Fibroblast of lung (primary cell): ENCODE measurements around the gene DISP3. TPM values are rescaled to one million over a fixed set of nuclear protein-coding genes. Genes with fewer than 3 reads are reported as not detected.

Experiments used
- DNase-seq, 2 donors: peaks; one replicate each; pipeline versions ENCODE4 v3.0.0 to v3.0.0-alpha.2; 2010; ENCODE audit warnings: low read depth in 2 of 2
- H2AFZ ChIP-seq: 2 replicates; pipeline ENCODE4 v1.5.1; 2012; ENCODE audit warnings: low read length, control low read depth, inconsistent platforms
- H3K27ac ChIP-seq: 2 replicates; pipeline ENCODE4 v1.5.1; 2011; ENCODE audit warnings: low read length, control low read depth; ENCODE audit not compliant: insufficient read depth
- H3K27me3 ChIP-seq: 2 replicates; pipeline ENCODE4 v1.5.1; 2011; ENCODE audit warnings: mild to moderate bottlenecking, low read length; ENCODE audit not compliant: control insufficient read depth, insufficient read depth
- H3K36me3 ChIP-seq: 2 replicates; pipeline ENCODE4 v1.5.1; 2011; ENCODE audit warnings: low read length; ENCODE audit not compliant: control insufficient read depth, insufficient read depth
- H3K4me1 ChIP-seq: 2 replicates; pipeline ENCODE4 v1.5.1; 2011; ENCODE audit warnings: low read length; ENCODE audit not compliant: control insufficient read depth, insufficient read depth; ENCODE audit errors: extremely low read depth
- H3K4me2 ChIP-seq: 2 replicates; pipeline ENCODE4 v1.5.1; 2011; ENCODE audit warnings: low read length, control low read depth; ENCODE audit not compliant: insufficient read depth; ENCODE audit errors: extremely low read depth
- H3K4me3 ChIP-seq, 4 experiments: fragments of 200-600 bp in 1 of 4; sonication (generic) in 1 of 4; replicated peaks in 1 of 4; 2 replicates each; pipeline ENCODE4 v1.5.1; 2011 to 2016; ENCODE audit warnings: low read length in 4 of 4, low read depth in 3 of 4, mild to moderate bottlenecking in 3 of 4, control low read depth in 2 of 4, inconsistent platforms in 1 of 4, mixed read lengths in 1 of 4; ENCODE audit not compliant: insufficient read depth in 1 of 4; ENCODE audit errors: control extremely low read depth in 1 of 4
- H3K79me2 ChIP-seq: 2 replicates; pipeline ENCODE4 v1.5.1; 2012; ENCODE audit warnings: mild to moderate bottlenecking, low read length, inconsistent platforms; ENCODE audit not compliant: control insufficient read depth, insufficient read depth
- H3K9ac ChIP-seq: 2 replicates; pipeline ENCODE4 v1.5.1; 2011; ENCODE audit warnings: mild to moderate bottlenecking, low read length, control low read depth; ENCODE audit not compliant: insufficient read depth
- H3K9me3 ChIP-seq: 2 replicates; pipeline ENCODE4 v1.5.1; 2012; ENCODE audit warnings: low read depth, low read length; ENCODE audit not compliant: control insufficient read depth, insufficient read depth
- H4K20me1 ChIP-seq: 2 replicates; pipeline ENCODE4 v1.5.1; 2011; ENCODE audit warnings: low read length; ENCODE audit not compliant: control insufficient read depth, insufficient read depth; ENCODE audit errors: extremely low read depth
- CTCF ChIP-seq, 2 donors: IDR thresholded peaks in 1 of 2; conservative IDR thresholded peaks in 1 of 2; 1 replicate in 1 of 2; 2 replicates in 1 of 2; pipeline ENCODE4 v1.5.1; 2011 to 2012; ENCODE audit warnings: low read length in 2 of 2, control low read depth in 1 of 2, inconsistent platforms in 1 of 2, low read depth in 1 of 2, mild to moderate bottlenecking in 1 of 2
- EZH2 ChIP-seq: IDR thresholded peaks from 2 replicates; pipeline ENCODE4 v1.5.1; 2012; ENCODE audit warnings: low read length, control low read depth, mild to moderate bottlenecking; ENCODE audit errors: missing control alignments
- polyA plus RNA-seq, 2 donors: library from polyadenylated mRNA; depleted of rRNA in 1 of 2; stranded (reverse) in 1 of 2; unstranded in 1 of 2; fragments of >200 nt; gene quantifications; 2 replicates each; pipeline ENCODE4 v1.2.1, GENCODE V29; 2011 to 2012; ENCODE audit warnings: missing spikeins in 1 of 2
- total RNA-seq: library from RNA; depleted of rRNA; stranded (reverse); fragments of >200 nt; gene quantifications from 2 replicates; pipeline ENCODE4 v1.2.1, GENCODE V29; 2014

The DISP3 gene
- total and polyA plus RNA-seq, 2 donors (not counting 1 experiment from before 2014, with no cell fraction given) = 0.02 TPM; not detected in 1

- no peaks in the 10 kb centered on the region for H3K36me3 ChIP-seq
- no peaks in the 10 kb centered on the region for H3K4me1 ChIP-seq
- H3K9me3 ChIP-seq = no peaks in the 10 kb centered on the region
- no peak overlapping the region for H3K4me2 ChIP-seq
- no peak overlapping the region for H3K27ac ChIP-seq
- H3K79me2 ChIP-seq = no peaks in the 10 kb centered on the region
- H3K27me3 ChIP-seq = no peaks in the 10 kb centered on the region
- DNase-seq = no peak
- TF ChIP-seq EZH2 = no peak
- no peak for TF ChIP-seq CTCF (conservative IDR thresholded peaks at IDR 0.05 in 1 of 2, IDR thresholded peaks at IDR 0.05 in 1 of 2; ENCODE audit: low read depth in 1 of 2, low read length in 2 of 2)
- H3K9ac ChIP-seq = no peak overlapping the region
- no peak overlapping the region for H2AFZ ChIP-seq
- no peak overlapping the region for H3K4me3 ChIP-seq
- no peaks in the 10 kb centered on the region for H4K20me1 ChIP-seq
Observed at GRCh38 chr1:11500881-11501280, 21.9 kb downstream of the DISP3 start.

- no peaks in the 10 kb centered on the region for H3K36me3 ChIP-seq
- no peaks in the 10 kb centered on the region for H4K20me1 ChIP-seq
- no peak overlapping the region for H3K4me3 ChIP-seq
- no peaks in the 10 kb centered on the region for H3K4me1 ChIP-seq
- H3K27ac ChIP-seq = no peak overlapping the region
- no peak overlapping the region for H2AFZ ChIP-seq
- no peak overlapping the region for H3K4me2 ChIP-seq
- H3K9me3 ChIP-seq = no peaks in the 10 kb centered on the region
- H3K27me3 ChIP-seq = no peaks in the 10 kb centered on the region
- no peak for DNase-seq
- TF ChIP-seq CTCF (conservative IDR thresholded peaks at IDR 0.05 in 1 of 2, IDR thresholded peaks at IDR 0.05 in 1 of 2; ENCODE audit: low read depth in 1 of 2, low read length in 2 of 2) = no peak
- H3K79me2 ChIP-seq = no peaks in the 10 kb centered on the region
- no peak overlapping the region for H3K9ac ChIP-seq
Observed at GRCh38 chr1:11501491-11501897, 22.5 kb downstream of the DISP3 start.

- no peak for DNase-seq
- Histone ChIP-seq H3K4me1 (no peaks in the 10 kb centered on the region), H3K79me2 (no peaks in the 10 kb centered on the region)
Observed at GRCh38 chr1:11501906-11502485, 23.0 kb downstream of the DISP3 start.

More at GRCh38 chr1:11501906-11502485, 23.0 kb downstream of the DISP3 start:
- no peak overlapping the region for H3K9ac ChIP-seq
- H3K9me3 ChIP-seq = no peaks in the 10 kb centered on the region
- H3K4me3 ChIP-seq = no peak overlapping the region
- TF ChIP-seq EZH2 = no peak
- no peak for TF ChIP-seq CTCF (conservative IDR thresholded peaks at IDR 0.05 in 1 of 2, IDR thresholded peaks at IDR 0.05 in 1 of 2; ENCODE audit: low read depth in 1 of 2, low read length in 2 of 2)
- H3K27ac ChIP-seq = no peak overlapping the region
- no peaks in the 10 kb centered on the region for H3K36me3 ChIP-seq
- no peaks in the 10 kb centered on the region for H3K27me3 ChIP-seq
- H2AFZ ChIP-seq = no peak overlapping the region
- H4K20me1 ChIP-seq = no peaks in the 10 kb centered on the region
- no peak overlapping the region for H3K4me2 ChIP-seq
